ENCODE results near the gene SMIM44.

DNA sequence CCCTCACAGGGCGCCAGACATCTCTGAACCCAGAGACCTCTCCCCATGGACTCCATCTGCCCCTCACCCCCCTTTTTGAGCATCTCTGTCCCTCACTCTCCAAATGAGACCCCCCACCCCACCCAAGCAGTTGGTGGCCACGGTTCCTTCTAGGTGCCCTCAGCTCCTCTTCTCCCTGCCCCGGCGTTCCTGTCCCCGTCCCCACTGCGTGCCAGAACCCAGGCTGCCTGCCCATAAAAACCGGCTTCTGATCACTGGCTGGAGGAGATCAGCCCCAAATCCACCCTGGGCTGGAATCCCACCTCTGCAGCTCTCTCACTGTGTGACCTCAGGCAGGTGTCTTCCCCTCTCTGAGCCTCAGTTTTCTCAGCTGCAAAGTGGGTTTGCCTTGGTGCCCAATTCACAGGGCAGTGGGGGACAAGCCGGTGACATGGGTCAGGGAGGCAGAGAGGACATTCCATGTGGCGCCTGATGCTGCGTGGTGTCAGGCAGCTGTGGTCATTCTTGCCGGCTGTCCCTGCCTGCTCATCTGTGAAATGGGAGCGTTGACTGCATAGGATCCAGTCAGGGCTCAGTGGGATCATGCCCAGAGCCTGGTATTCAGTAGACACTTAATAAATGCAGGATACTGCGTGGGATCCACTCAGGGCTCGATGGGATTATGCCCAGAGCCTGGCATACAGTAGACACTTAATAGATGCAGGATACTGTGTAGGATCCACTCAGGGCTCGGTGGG, 28.4 kb downstream of the SMIM44 start:
- TF ChIP-seq CTCF (IDR thresholded peaks at IDR 0.05; ENCODE audit: insufficient read depth, low read length, poor library complexity, severe bottlenecking) (no peak), EZH2phosphoT487 (conservative IDR thresholded peaks at IDR 0.05; ENCODE audit: low read length) (no peak)
